H1 (cell line): ENCODE results near the gene DUSP11. TPM values are rescaled to one million over a fixed set of nuclear protein-coding genes. Genes with fewer than 3 reads are reported as not detected.

Source experiments
- EP300 ChIP-seq, 2 experiments: IDR thresholded peaks; 1 replicate in 1 of 2; 2 replicates in 1 of 2; pipeline ENCODE4 v1.6.1; 2011 to 2012; ENCODE audit warnings: low read depth in 2 of 2, low read length in 2 of 2, mild to moderate bottlenecking in 2 of 2, borderline replicate concordance in 1 of 2, inconsistent platforms in 1 of 2, moderate library complexity in 1 of 2
- JUND ChIP-seq: IDR thresholded peaks from 2 replicates; pipeline ENCODE4 v1.6.1; 2011; ENCODE audit warnings: mild to moderate bottlenecking, improper control_type of control experiment, low read length
- RXRA ChIP-seq: IDR thresholded peaks from 2 replicates; pipeline ENCODE4 v1.6.1; 2011; ENCODE audit warnings: low read depth, mild to moderate bottlenecking, low read length, moderate library complexity; ENCODE audit not compliant: insufficient read depth
- polyA plus RNA-seq, 7 experiments: library from polyadenylated mRNA; depleted of rRNA in 3 of 7; stranded (reverse) in 5 of 7; unstranded in 2 of 7; fragments of >200 nt in 5 of 7; fragments of 200-250 nt in 2 of 7; gene quantifications; 1 replicate in 5 of 7; 2 replicates in 1 of 7; 4 replicates in 1 of 7; pipeline versions ENCODE4 v1.2.1 to v1.2.3, GENCODE V29; 2011 to 2013; ENCODE audit warnings: missing spikeins in 2 of 7, mixed read lengths in 2 of 7
- total RNA-seq: library from RNA; stranded (reverse); fragmentation: NEBNext Ultra II Directional; extraction: Animal tissue kit (Norgen Biotek cat#: 25700); gene quantifications from 2 replicates; pipeline ENCODE4 v1.2.1, GENCODE V29; 2021

Gene DUSP11
- total and polyA plus RNA-seq, 2 of the 8 experiments (the other 6 are each of a cell fraction or from before 2014, with no cell fraction given) = 12.2 to 19.1 TPM

DNA sequence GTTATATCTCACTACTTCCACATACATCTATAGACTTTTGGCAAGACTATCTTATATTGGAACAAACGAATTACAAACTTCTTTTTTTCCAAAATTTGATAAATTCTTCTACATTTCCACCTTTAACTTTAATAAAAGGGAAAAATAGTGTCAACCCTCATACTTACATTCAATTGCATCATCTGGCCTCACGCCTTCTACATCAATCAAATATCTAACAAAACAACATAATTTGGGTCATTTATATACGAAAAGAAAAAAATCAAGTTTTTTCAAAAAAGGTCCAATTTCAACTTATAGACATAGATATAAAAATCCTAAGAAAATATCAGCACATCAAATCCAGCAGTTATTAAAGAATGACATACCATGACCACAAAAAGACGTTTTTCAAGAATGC is 12.9 kb downstream of the DUSP11 start (continued):
- TF ChIP-seq RXRA (no peak), JUND (no peak), EP300 (IDR thresholded peaks at IDR 0.05; ENCODE audit: borderline replicate concordance in 1 of 2, low read depth in 2 of 2, low read length in 2 of 2) (no peak)
